Measurements from ENCODE around the gene KIF5A.

Gene KIF5A

DNA sequence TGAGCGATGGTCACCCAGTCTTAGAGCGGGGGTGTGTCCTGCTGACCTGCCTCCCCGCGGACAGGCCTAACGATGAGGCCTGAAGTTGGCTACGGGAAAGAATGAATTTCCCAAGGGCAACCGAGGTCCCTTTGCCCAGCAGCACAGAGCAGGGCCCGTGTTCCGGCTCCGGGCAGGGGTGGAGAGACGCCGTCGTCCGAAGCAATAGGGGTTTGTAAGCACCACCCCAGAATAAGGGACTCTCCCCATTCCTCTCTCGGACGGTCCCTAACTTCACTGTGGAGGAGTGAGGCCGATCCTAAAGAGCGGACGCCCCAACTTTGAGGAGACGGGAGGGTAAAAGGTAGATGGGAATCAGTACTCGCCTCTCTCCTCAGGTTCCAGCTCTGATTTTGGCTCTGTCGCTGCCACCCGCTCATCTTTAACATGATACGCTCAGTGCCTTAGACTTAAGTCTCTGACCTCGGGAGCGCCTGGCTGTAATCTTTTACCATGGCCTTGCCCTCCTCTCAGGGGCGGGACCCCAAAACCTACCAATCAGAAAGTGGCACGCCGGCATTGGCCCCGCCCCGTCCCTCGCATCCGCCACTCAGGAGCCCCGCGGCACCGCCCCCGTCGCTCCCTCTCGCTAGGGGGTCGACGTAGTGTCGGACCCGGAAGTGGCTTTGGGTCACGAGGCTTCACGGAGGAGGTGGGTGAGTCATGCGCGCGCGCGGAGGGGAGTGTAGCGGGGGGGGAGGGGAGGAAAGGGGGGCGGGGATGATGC, 29.6 kb upstream of the KIF5A start, which contains the start of gene DDIT3:
DDIT3 (minus strand) TSS at position 462 of the 766 bp plus-strand sequence. CDS start 3,108 bp downstream, outside the sequence.
- H3K4me3 Mint-ChIP-seq = peak within 1 kb of the TSS; percentile 95 to 100 (median 98)
- H3K27me3 Mint-ChIP-seq (ENCODE audit: low read depth) = no peaks in the 10 kb centered on the region
- peaks cover 51% of the 10 kb centered on the region for H3K36me3 Mint-ChIP-seq (ENCODE audit: low read depth)
- peaks cover 53% of the 10 kb centered on the region for H3K4me1 Mint-ChIP-seq
- TF ChIP-seq, protein P1, sequence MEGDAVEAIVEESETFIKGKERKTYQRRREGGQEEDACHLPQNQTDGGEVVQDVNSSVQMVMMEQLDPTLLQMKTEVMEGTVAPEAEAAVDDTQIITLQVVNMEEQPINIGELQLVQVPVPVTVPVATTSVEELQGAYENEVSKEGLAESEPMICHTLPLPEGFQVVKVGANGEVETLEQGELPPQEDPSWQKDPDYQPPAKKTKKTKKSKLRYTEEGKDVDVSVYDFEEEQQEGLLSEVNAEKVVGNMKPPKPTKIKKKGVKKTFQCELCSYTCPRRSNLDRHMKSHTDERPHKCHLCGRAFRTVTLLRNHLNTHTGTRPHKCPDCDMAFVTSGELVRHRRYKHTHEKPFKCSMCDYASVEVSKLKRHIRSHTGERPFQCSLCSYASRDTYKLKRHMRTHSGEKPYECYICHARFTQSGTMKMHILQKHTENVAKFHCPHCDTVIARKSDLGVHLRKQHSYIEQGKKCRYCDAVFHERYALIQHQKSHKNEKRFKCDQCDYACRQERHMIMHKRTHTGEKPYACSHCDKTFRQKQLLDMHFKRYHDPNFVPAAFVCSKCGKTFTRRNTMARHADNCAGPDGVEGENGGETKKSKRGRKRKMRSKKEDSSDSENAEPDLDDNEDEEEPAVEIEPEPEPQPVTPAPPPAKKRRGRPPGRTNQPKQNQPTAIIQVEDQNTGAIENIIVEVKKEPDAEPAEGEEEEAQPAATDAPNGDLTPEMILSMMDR (IDR thresholded peaks at IDR 0.05; ENCODE audit: unreplicated experiment in 3 of 3) = no peak
- H3K27ac Mint-ChIP-seq = peak within 1 kb of the TSS; percentile 99 to 100 (median 99)
- H3K9me3 Mint-ChIP-seq = no peaks in the 10 kb centered on the region

DNA sequence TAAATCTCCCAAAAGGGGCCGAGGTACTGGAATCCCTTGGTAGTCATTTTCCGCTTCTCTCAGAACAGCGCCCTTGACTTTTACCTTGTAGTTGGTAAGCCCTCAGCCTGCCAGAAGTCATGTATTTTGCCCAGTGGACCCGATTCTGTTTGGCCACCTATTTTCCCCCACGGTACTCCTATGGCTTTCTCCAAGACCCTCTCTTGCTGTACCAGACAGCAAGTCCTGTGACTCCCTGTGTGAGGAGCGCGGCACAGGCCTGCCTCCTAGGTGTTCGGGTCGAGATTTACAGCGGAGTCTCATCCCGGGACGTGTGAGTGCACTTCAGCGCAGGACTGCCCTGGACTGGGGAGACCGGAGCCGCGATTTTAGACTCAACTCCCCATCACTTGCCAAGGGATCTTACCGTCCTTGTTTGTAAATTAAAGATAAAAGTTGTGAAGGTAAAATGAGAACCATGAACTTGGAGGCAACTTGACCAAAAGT, 28.3 kb upstream of the KIF5A start:
- Mint-ChIP-seq H3K4me3 (peak overlapping the region; percentile 95 to 100 (median 98)), H3K4me1 (peaks cover 53% of the 10 kb centered on the region), H3K36me3 (ENCODE audit: low read depth) (peaks cover 37% of the 10 kb centered on the region), H3K9me3 (no peaks in the 10 kb centered on the region), H3K27me3 (ENCODE audit: low read depth) (no peaks in the 10 kb centered on the region), H3K27ac (peak overlapping the region; percentile 99 to 100 (median 99))
- TF ChIP-seq, protein P1 (IDR thresholded peaks at IDR 0.05; ENCODE audit: unreplicated experiment in 3 of 3) = peak in 1 of 3 experiments; percentile 9

DNA sequence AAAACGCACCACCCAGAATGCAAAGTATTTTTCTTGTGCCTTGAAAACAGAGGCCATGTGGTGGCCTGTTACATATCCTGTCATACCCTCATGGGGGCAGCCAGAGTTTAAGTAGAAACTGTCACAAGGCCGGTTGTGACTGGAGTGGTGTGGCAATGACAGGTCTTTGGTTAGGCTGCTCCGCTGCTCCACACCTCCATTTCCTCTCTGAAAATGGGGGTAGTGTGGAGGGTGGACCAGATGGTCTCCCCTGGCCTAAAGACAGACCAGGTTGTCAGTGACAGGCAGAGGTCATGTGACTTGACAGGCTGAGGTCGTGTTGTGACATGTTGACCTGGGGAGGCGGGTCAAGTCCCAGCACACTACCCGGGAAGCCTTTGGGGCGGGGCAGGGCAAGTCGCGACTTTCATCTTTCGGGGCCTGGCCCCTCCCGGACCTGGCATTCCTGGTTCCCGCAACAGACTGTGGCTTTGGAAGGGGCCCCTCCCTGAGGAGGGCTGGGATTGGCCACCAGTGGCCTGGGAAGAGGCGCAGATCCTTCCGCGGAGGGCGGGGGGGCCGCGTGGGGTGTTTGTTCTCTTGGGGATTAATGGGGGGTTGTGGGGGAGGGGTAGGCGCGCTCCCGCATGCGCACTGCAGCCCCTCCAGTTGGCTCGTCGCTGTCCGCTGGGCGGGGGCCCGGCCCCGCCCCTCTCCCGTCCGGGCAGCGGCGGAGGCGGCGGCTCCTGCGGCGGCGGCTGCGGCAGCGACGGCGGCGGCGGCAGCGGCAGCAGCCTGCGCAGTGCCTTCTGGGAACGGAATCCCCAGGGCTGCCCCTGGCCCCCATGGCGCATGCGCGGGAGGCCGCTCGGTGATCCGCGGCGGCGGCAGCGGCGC, 27.6 kb upstream of the KIF5A start, which contains the start of gene MBD6:
MBD6 (plus strand) TSS at position 814 of the 876 bp plus-strand sequence. CDS start 1,480 bp downstream, outside the sequence.
- Mint-ChIP-seq H3K4me1 (peaks cover 53% of the 10 kb centered on the region), H3K36me3 (ENCODE audit: low read depth) (peaks cover 32% of the 10 kb centered on the region), H3K4me3 (peak within 1 kb of the TSS; percentile 98 to 100 (median 99)), H3K27ac (peak within 1 kb of the TSS; percentile 99 to 100 (median 99)), H3K9me3 (no peaks in the 10 kb centered on the region), H3K27me3 (ENCODE audit: low read depth) (no peaks in the 10 kb centered on the region)
- TF ChIP-seq, protein P1 (IDR thresholded peaks at IDR 0.05; ENCODE audit: unreplicated experiment in 3 of 3) = no peak

DNA sequence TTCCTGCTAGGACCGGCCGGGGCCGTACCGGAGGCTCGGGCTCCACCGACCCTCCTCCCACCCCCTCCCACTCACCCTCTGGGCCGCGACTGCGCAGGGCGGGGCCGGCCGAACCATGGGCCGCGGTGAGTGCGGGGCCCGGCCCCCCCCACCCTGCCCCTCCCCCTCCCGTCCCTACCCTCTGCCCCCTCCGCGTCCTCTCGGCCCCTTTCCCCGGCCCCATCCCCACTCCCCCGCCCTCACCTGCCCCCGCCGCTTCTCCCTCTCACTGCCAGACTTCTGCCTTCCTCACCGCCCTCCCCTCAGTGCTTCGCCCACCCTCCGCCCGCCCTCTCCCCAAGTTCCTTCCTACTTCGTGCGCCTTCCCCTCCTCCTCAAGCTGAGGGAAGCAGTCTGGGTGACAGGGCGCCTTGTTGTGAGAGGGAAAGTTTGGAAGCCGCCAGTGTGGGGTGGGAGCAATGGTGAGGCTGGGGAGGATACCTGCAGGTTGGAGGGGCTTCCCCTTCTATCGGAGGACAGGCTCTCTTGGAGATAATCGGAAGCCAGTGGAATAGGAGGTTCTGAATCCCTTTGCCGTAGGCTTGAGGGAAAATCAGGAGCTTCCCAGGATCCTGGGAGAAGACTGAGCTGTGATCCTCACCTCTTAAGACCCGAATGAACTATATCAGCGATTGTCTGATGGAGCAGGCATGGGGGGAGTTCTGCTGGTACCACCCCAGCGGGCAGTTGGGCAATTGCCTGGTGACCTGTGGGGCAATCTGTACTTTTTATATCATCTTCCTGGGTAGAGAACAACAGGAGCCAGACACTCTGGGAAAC, 26.7 kb upstream of the KIF5A start:
- Mint-ChIP-seq H3K36me3 (ENCODE audit: low read depth) (peaks cover 26% of the 10 kb centered on the region), H3K27ac (peak overlapping the region; percentile 91 to 98 (median 97)), H3K4me1 (peaks cover 46% of the 10 kb centered on the region), H3K27me3 (ENCODE audit: low read depth) (no peaks in the 10 kb centered on the region), H3K9me3 (no peaks in the 10 kb centered on the region), H3K4me3 (peak overlapping the region; percentile 95 to 99 (median 98))
- TF ChIP-seq, protein P1 (IDR thresholded peaks at IDR 0.05; ENCODE audit: unreplicated experiment in 3 of 3) = no peak
